Ovary (tissue), 9 donors: Measurements from ENCODE around the gene TEAD3. TPM values are rescaled to one million over a fixed set of nuclear protein-coding genes. Genes with fewer than 3 reads are reported as not detected.
A peak's percentile ranks its signal among the peaks of the same experiment; 100 is the strongest.

Experiments used
- DNase-seq, 5 donors: peaks; one replicate each; pipeline ENCODE4 v3.0.0-alpha.2; 2019 to 2020
- H3K27ac ChIP-seq, 2 donors: fragments of 200-600 bp; one replicate each; pipeline versions ENCODE4 v1.5.1 to v1.8.0; 2019 to 2022
- H3K27me3 ChIP-seq: fragments of 200-600 bp; one replicate; pipeline ENCODE4 v1.8.0; 2022
- H3K36me3 ChIP-seq: fragments of 200-600 bp; sonication (generic); one replicate; pipeline ENCODE4 v1.5.1; 2019
- H3K4me1 ChIP-seq: one replicate; pipeline ENCODE4 v1.8.1; 2013; ENCODE audit warnings: mild to moderate bottlenecking, moderate library complexity; ENCODE audit not compliant: insufficient read depth
- H3K4me3 ChIP-seq: fragments of 200-600 bp; sonication (generic); one replicate; pipeline ENCODE4 v1.5.1; 2017
- H3K9me3 ChIP-seq, 2 donors: fragments of 200-600 bp in 1 of 2; sonication (generic) in 1 of 2; one replicate each; pipeline versions ENCODE4 v1.5.1 to v1.8.1; 2013 to 2019; ENCODE audit warnings: mild to moderate bottlenecking in 1 of 2, moderate library complexity in 1 of 2
- EP300 ChIP-seq: sonication (generic); formaldehyde crosslinking; IDR thresholded peaks from one replicate; pipeline ENCODE4 v1.6.1; 2017; ENCODE audit warnings: antibody characterized with exemption
- POLR2A ChIP-seq: fragments of 450-650 bp; IDR thresholded peaks from one replicate; pipeline ENCODE4 v1.6.1; 2017; ENCODE audit warnings: antibody characterized with exemption, mild to moderate bottlenecking, moderate library complexity
- WGBS, 3 donors: extraction: QIAGEN DNeasy Blood & Tissue Kit in 1 of 3; methylation state at CpG; one replicate each; pipeline versions ENCODE4 v1.1.5 to v1.1.7; 2013 to 2017; 5-methylcytosine and 5-hydroxymethylcytosine counted together
- intact Hi-C, 4 donors: fragments of 100-400 bp; cut with DNase I; formaldehyde crosslinking; loops; one replicate each; pipeline versions ENCODE4 v1.11.0 to v1.15.1; 2022 to 2023
- polyA plus RNA-seq, 2 donors: library from polyadenylated mRNA; stranded (reverse); fragments of 200-250 nt in 1 of 2; fragments of 350-450 nt in 1 of 2; fragmentation: Illumina TruSeq in 1 of 2; extraction: RNeasy Lipid Tissue Mini Kit (QIAGEN cat#74804) in 1 of 2; gene quantifications; one replicate each; pipeline ENCODE4 v1.2.3, GENCODE V29; 2013 to 2014
- total RNA-seq, 7 donors: library from RNA; depleted of rRNA in 2 of 7; stranded (reverse); fragments of >200 nt in 2 of 7; fragmentation: NEBNext Ultra II Directional in 3 of 7; extraction: Animal tissue kit (Norgen Biotek cat#: 25700) in 3 of 7; gene quantifications; one replicate each; pipeline versions ENCODE4 v1.1.0 to v1.2.4, GENCODE V29; 2016 to 2023
- TF ChIP-seq, protein P1 (sequence below), 3 donors: fragments of 450-650 bp in 2 of 3; fragments of 200-600 bp in 1 of 3; IDR thresholded peaks; one replicate each; pipeline versions ENCODE4 v1.5.1 to v1.8.0; 2016 to 2022; ENCODE audit warnings: antibody characterized with exemption in 3 of 3, mild to moderate bottlenecking in 1 of 3
- donor health status: DM: no; HTN: no; CAD: no; lungs with moderate emphysema.
- donor health status: DM: no; HTN: no; CAD: no.
- donor health status: Bipolar disorder and iron deficiency.
- donor health status: DM: yes; HTN: yes; CAD: no.
- donor health status: DM: no; HTN: no; CAD: no.
- donor health status: DM: yes; HTN: yes; CAD: no.

TEAD3 gene
- total and polyA plus RNA-seq, 9 donors: 15.7 to 63.1 (median 35.1) TPM

DNA sequence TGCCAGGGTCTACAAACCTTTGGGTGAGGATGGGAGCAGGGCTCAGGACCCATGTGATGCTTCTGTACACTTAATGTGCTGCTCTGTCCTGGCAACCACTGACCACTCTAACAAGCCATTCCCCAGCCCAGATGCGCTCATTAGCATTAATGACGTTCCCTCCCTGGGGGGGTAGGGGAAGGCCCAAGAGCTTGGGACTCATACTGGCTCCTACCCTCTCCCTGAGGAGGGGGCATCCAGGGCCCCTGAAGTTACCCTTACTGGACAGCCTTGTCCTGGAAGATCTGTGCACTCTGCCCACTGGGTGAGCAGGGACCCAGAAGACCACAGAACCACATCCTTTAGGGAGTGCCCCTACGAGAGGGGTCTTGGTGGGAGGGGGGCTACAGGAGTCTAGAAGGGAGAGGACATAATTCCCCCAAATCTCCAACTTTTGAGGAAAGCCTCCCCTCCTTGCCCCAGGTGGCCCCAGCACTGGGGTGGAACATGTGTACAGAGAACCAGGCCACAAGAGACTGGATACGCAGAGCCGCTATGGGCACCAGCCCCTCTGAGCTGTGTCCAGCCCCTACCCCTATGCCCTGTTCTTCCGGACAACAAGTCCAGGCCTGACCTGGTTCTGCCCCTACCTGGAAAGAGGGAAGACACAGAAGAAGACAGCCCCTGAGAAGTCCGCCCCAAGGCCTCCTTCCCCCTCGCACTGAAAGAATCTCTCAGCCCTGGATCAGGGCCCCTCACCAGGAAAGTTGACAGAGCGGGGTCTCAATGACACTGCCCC, 1.4 kb downstream of the TEAD3 start:
- H3K9me3 ChIP-seq: no peaks in the 10 kb centered on the region
- 33 to 46% (median 35%) methylated on average over 8 to 9 of the region's 9 CpGs for WGBS, 3 donors
- intact Hi-C loops: loop anchor here in 1 of 4 donors (2.0 to 10.0 kb wide), 3 partner anchors 27 to 239 kb away; partner anchors contain the start of genes ARMC12 and RPL10A
- peaks cover 40% of the 10 kb centered on the region for H3K4me1 ChIP-seq
- no peaks in the 10 kb centered on the region for H3K36me3 ChIP-seq
- H3K27ac ChIP-seq: peak overlapping the region; percentile 97 to 99
- no peaks in the 10 kb centered on the region for H3K27me3 ChIP-seq
- peak overlapping the region; percentile 95 for H3K4me3 ChIP-seq
- peak in 2 of 5 donors; percentile 47 to 55 for DNase-seq
- no peak for TF ChIP-seq POLR2A
- TF ChIP-seq, protein P1, sequence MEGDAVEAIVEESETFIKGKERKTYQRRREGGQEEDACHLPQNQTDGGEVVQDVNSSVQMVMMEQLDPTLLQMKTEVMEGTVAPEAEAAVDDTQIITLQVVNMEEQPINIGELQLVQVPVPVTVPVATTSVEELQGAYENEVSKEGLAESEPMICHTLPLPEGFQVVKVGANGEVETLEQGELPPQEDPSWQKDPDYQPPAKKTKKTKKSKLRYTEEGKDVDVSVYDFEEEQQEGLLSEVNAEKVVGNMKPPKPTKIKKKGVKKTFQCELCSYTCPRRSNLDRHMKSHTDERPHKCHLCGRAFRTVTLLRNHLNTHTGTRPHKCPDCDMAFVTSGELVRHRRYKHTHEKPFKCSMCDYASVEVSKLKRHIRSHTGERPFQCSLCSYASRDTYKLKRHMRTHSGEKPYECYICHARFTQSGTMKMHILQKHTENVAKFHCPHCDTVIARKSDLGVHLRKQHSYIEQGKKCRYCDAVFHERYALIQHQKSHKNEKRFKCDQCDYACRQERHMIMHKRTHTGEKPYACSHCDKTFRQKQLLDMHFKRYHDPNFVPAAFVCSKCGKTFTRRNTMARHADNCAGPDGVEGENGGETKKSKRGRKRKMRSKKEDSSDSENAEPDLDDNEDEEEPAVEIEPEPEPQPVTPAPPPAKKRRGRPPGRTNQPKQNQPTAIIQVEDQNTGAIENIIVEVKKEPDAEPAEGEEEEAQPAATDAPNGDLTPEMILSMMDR (IDR thresholded peaks at IDR 0.05): no peak
- TF ChIP-seq EP300: no peak

DNA sequence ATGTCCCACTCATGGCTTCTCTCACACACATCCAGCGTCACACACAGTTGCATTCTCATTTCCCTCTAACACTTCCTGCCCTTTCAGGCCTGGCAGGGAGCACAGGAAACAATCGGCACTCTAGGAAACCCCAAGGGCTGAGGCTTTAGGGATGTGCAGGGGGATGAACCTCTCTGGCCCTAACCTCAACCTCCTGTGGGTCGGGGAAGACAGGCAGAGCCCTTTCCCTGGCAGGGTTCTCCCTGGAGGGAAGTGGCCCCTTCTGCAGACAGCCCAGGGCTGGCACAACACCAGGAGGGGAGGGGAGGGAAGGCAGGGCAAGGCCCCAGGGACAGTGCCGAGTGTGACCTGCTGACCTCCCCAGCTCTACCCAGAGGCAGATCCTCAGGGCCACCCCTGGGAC, 2.7 kb downstream of the TEAD3 start:
- peak overlapping the region; percentile 45 to 97 for H3K27ac ChIP-seq
- DNase-seq: peak in 3 of 5 donors; percentile 59 to 70 (median 66)
- peaks cover 42% of the 10 kb centered on the region for H3K4me1 ChIP-seq
- TF ChIP-seq EP300 (no peak), POLR2A (no peak)
- TF ChIP-seq, protein P1 (IDR thresholded peaks at IDR 0.05): no peak
- peak overlapping the region; percentile 95 for H3K4me3 ChIP-seq
- H3K9me3 ChIP-seq: no peaks in the 10 kb centered on the region
- intact Hi-C loops: loop anchor here in 1 of 4 donors (10.0 kb wide), 2 partner anchors 101 to 241 kb away; partner anchors contain the start of gene ARMC12
- WGBS, 3 donors: 7 to 16% (median 11%) methylated on average over 4 of the region's 4 CpGs
- H3K36me3 ChIP-seq: no peaks in the 10 kb centered on the region
- H3K27me3 ChIP-seq: no peaks in the 10 kb centered on the region

DNA sequence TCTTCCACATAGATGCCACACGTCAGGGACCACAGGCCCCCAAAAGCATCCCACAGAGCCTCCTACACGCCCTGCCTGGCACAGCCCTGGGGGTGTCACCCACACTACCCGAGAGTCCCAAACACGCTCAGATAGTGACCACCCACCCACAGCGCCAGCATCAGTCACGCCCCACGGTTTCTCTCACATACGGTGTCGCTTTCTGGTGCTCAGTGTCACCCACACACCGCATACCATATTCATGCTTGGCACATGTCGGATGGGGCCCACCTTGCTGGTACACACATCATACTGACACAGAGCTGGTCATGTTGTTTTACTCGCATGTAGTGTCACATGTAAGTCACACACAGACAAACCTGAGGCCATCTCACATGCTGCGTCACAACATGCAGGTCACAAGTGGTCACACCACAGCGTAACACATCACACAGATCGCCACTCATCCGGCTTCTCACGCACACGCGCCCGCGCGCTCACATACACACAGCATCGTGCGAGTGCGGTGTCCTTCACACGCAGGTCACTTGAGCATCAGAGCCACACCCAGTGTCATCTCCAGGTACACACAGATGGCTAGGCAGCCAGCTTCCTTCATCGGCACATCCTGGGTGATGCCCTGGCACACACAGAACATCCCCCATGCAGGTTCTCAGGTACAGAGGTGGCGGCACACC, 3.4 kb downstream of the TEAD3 start:
- Histone ChIP-seq H3K4me3 (peak overlapping the region; percentile 95), H3K27ac (peak overlapping the region in 1 of 2 donors; percentile 45), H3K27me3 (no peaks in the 10 kb centered on the region), H3K4me1 (peaks cover 42% of the 10 kb centered on the region), H3K36me3 (no peaks in the 10 kb centered on the region), H3K9me3 (no peaks in the 10 kb centered on the region)
- TF ChIP-seq, protein P1 (IDR thresholded peaks at IDR 0.05): no peak
- TF ChIP-seq EP300: no peak
- no peak for TF ChIP-seq POLR2A
- intact Hi-C loops: loop anchor here in 1 of 4 donors (10.0 kb wide), 2 partner anchors 101 to 241 kb away; partner anchors contain the start of gene ARMC12
- WGBS, 3 donors: 72 to 83% (median 76%) methylated on average over 28 of the region's 28 CpGs
- DNase-seq: peak in 1 of 5 donors; percentile 49

DNA sequence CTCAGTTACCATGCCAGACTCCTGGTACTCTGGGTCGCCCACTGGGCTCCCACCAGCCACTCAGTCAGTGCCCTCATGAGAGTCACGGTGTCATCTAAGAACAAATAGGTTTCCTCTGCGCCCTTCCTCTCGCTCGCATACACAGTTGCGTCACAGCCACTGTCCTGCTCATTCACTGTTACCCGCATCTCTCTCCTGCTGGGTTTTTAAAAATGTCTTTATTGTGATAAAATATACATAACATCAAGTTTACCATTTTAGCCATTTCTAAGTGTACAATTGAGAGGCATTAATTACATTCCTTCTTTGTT, 4.0 kb downstream of the TEAD3 start:
- TF ChIP-seq, protein P1 (IDR thresholded peaks at IDR 0.05): no peak
- TF ChIP-seq POLR2A: no peak
- no peak for TF ChIP-seq EP300
- peaks cover 41% of the 10 kb centered on the region for H3K4me1 ChIP-seq
- no peak overlapping the region for H3K4me3 ChIP-seq
- intact Hi-C loops: loop anchor here in 1 of 4 donors (10.0 kb wide), 2 partner anchors 102 to 242 kb away; partner anchors contain the start of gene ARMC12
- no peak for DNase-seq
- H3K27ac ChIP-seq: peak overlapping the region in 1 of 2 donors; percentile 98
- 67 to 78% (median 77%) methylated on average over 7 of the region's 7 CpGs for WGBS, 3 donors
- no peaks in the 10 kb centered on the region for H3K9me3 ChIP-seq
- H3K27me3 ChIP-seq: no peaks in the 10 kb centered on the region
- H3K36me3 ChIP-seq: no peaks in the 10 kb centered on the region
